Measurements from ENCODE around the gene STAT3.
"Not testable (repeated sequence)": the region's sequence is repeated elsewhere in the genome, so short reads cannot be mapped to it uniquely, and the experiment has no call there.

STAT3 gene

DNA sequence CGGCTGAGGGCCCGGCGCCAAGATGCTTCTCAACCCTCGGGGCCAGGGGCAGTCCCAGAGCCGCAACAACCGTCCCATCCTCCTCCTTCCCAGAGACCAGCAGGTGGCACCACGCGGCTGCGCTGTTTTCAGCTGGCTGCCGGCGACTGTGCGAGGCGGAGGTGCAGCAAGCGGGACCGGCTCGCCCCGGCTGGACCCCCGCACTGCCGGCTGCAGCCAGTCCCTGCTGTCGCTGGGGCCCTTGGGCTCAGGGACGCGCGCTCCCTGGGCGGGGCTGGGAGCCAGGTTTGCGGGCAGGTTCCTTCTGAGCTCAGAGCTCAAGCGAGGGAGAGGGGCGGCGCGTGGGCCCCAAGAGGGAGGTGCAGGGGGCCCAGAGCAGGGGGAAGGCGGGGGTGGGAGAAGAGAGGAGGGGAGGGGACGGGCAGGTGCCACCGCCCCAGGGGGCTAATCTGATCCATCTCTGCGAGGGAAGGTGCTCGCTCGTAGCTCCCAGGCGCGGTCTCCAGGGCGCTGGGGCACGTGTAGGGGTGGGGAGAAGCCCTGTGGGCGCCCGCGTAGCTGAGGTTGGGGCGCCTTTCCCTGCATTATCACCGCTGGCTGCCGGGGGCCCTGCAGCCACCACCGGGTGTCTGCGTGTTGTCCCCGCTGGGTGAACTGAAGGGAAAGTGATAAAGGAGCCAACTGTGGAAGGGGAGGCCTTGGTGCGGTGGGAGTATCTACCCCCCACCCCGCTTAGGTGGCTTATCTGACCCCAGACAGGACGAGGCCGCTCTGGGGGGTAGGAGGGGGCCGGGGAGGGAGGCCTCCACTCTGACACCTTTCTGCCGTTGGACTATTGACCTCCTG lies 75.7 kb downstream of the STAT3 start:
- DNase-seq, result peak; percentile 32

DNA sequence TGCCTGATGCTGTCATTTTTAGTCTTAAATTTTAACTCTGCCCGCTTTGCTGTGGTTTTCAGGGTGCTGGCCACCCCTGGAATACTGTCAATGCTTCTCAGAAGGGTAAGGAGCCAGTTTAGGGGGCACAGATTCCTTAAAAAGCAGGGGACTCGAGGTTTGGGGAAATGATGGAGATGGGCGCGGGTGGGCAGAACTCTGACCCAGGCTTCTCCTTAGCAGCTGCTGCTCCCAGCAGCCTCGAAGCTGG lies 76.3 kb downstream of the STAT3 start:
- DNase-seq, result no peak

DNA sequence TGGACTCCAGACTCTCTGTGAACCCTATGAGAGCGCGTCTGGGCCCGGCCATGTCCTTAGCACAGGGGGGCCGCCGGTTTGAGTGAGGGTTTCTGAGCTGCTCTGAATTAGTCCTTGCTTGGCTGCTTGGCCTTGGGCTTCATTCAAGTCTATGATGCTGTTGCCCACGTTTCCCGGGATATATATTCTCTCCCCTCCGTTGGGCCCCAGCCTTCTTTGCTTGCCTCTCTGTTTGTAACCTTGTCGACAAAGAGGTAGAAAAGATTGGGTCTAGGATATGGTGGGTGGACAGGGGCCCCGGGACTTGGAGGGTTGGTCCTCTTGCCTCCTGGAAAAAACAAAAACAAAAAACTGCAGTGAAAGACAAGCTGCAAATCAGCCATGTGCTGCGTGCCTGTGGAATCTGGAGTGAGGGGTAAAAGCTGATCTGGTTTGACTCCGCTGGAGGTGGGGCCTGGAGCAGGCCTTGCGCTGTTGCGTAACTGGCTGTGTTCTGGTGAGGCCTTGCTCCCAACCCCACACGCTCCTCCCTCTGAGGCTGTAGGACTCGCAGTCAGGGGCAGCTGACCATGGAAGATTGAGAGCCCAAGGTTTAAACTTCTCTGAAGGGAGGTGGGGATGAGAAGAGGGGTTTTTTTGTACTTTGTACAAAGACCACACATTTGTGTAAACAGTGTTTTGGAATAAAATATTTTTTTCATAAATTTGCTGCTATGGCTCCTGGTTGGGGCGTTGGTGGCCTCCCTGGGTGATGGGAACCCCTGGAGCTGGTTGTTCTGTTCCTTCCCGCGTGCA lies 76.8 kb downstream of the STAT3 start:
- DNase-seq, result peak; percentile 75

DNA sequence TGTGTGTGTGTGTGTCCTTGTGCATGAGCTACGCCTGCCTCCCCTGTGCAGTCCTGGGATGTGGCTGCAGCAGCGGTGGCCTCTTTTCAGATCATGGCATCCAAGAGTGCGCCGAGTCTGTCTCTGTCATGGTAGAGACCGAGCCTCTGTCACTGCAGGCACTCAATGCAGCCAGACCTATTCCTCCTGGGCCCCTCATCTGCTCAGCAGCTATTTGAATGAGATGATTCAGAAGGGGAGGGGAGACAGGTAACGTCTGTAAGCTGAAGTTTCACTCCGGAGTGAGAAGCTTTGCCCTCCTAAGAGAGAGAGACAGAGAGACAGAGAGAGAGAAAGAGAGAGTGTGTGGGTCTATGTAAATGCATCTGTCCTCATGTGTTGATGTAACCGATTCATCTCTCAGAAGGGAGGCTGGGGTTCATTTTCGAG lies 77.4 kb downstream of the STAT3 start:
- no peak for DNase-seq

DNA sequence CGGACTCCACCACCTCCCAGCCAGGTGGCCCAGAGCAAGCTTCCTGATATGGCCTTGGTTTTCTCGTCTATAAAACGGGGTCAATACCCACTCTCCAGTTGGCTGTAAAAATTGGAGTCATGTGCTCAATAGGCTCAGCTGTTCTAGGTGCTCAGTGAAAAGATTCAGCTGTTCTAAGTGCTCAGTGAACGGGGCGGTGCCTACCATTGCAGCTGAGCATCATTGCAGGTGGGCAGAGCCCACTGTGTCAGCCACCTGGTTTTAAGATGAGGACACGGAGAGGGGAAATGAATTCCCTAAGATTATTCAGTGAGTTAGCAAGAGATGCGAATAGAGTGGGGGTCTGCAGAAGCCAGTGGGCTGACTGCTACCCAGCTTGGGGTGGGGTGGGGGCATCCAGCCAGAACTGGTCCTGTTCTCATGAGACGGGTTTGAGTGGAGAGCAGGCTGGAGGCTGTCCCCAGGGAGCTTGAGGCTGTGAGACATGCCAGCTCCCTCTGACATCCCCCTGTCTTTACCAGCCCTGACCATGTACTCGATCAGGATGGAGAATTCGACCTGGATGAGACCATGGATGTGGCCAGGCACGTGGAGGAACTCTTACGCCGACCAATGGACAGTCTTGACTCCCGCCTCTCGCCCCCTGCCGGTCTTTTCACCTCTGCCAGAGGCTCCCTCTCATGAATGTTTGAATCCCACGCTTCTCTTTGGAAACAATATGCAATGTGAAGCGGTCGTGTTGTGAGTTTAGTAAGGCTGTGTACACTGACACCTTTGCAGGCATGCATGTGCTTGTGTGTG lies 78.1 kb downstream of the STAT3 start:
- no peak for DNase-seq

DNA sequence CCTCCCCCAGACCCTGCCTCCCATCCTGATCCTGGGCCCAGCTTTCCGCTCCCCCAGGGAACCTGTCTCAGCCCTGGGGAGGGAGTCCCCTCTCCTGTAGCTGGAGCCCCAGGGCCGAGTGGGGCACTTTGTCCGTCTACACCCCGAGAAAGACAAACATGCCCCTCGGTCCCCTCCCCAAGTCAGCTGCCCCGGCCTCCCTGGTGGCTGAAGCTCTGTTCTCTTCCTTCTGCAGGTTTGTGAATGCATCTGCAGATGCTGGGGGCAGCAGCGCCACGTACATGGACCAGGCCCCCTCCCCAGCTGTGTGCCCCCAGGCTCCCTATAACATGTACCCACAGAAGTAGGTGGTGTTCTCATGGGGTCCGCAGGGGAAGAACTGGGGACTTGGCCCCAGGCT lies 79.1 kb downstream of the STAT3 start:
- DNase-seq, result no peak

DNA sequence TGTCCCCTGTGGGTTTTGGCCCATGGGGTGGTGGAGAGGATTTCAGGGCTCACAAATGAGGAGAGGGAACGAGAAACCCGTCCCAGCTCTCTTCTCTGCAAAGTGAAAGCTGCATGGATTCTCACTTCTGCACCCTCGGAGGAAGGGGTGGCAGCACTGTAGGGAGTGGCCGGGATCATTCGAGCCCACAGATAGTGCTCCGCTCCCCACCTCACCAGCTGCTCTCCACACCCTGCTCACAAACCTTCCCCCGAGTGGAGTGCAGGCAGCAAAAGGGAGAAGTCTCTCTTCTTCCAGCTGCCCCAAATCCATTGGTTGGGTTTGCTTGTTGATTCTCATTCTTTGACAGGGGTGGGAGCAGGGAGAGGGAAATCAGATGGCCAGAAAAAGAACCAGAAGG lies 79.8 kb downstream of the STAT3 start:
- no peak for DNase-seq

DNA sequence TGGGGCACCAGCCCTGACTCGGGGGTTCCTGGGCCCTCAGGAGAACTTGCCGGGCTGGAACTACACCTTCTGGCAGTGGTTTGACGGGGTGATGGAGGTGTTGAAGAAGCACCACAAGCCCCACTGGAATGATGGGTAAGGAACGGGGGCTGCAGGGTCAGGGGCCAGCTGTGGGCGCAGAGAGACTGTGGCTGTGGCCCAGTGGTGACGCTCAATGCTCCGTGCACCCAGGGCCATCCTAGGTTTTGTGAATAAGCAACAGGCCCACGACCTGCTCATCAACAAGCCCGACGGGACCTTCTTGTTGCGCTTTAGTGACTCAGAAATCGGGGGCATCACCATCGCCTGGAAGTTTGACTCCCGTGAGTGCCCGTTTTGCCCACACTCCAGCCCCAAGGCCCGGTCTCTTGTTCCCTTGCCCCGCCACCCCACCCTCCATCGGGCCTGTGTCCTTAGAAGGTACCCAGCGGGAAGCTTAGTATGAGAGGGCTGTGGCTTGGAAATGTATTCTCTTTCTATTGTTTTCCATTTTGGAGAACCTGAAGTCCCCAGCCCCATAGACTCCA lies 80.8 kb downstream of the STAT3 start:
- no peak for DNase-seq

DNA sequence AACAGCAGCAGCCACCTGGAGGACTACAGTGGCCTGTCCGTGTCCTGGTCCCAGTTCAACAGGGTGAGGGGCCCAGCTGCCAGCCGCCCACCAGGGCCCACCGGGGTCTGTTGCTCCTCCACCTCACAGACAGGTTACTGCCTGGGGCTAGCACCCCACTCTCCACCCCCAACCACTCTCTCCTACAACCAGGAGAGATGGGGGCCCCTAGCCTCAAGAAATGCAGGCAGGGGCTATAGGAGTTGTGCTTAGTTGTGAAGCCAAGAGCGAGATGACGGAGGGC lies 81.9 kb downstream of the STAT3 start:
- DNase-seq, result no peak

DNA sequence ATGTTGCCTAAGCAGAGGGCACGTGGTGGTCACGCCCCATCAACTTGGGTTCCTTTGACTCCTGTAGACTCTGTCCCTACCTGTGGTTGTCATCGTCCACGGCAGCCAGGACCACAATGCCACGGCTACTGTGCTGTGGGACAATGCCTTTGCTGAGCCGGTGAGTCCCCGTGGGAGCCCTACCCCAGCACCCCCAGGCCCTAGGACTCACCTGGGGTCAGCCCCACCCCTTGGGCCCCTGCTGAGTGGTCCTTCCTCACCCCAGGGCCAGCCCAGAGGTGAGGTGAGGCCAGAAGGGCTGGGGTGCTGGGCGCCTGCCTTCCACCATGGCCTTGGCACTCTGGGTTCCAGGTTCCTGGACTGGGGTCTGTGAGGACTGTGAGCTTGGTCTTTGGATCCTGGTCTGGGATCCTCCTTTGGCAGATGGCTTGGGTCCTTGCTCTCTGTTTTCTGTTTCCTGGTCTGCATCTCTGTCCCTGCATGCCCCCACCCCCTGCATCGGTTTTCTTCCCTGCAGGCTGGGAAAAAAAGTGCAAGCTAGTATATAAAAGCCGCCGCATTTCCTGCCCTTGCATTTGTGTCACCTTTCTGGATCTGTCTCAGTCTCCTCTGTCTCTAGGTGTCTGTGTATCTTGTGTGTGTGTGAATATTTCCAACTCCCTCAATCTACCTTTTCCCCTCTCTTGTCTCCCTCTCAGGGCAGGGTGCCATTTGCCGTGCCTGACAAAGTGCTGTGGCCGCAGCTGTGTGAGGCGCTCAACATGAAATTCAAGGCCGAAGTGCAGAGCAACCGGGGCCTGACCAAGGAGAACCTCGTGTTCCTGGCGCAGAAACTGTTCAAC lies 82.5 kb downstream of the STAT3 start:
- no peak for DNase-seq

DNA sequence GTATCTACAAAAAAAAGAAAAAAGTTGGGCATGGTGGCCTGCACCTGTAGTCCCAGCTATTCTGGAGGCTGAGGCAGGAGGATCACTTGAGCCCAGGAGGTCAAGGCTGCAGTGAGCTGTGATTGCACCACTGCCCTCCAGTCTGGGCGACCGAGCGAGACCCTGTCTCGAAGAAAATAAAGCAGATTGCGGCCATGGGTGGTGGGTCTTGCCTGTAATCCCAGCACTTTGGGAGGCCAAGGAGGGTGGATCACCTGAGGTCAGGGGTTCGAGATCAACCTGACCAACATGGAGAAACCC lies 83.3 kb downstream of the STAT3 start:
- not testable (repeated sequence) for DNase-seq

DNA sequence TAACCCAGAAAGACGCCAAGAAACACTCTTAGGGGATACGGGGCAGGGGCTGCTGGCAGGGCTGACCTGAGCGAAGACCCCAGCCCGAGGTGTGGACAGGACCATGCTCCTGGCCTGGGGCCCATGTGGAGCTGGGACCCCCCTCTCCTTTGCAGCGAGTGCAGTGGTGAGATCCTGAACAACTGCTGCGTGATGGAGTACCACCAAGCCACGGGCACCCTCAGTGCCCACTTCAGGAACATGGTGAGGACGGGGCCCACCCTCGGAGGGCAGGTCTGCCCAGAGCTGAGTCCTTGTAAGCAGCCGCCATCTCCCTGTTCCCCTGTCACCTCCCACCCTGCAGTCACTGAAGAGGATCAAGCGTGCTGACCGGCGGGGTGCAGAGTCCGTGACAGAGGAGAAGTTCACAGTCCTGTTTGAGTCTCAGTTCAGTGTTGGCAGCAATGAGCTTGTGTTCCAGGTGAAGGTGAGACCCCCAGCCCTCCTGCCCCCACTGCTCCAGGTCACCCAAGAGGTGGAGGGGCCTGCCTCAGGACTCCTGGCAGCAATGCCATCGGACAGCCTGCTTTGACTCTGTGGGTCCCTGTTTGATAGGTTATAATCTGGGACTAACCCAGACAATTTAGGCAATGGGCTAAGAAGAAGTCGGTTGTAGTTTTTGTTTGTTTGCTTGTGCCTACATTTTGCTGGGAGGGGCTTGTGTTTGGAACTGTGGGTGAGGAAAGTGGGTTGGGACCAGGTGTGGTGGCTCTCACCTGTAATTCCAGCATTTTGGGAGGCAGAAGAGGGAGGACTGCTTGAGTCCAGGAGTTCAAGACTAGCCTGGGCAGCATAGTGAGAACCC lies 83.8 kb downstream of the STAT3 start:
- DNase-seq, result no peak

DNA sequence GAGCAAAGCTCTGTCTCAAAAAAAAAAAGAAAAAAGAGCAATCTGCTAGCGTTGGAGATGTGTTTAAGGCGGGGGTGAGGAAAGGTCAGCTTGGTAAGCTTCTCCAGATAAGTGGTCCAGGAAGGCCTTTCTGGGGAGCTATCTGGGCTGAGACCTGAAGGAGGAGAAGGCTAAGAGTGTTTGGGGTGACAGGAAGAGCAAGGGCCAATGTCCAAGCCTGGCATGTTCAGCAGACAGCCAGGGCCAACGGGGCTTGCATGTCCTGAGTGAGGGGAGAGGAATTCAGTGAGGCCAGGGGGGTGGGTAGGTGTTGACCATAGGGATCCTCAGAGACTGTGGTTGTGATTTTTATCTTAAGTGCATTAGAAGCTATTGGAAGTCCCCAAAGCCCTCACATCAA lies 84.5 kb downstream of the STAT3 start:
- no peak for DNase-seq

DNA sequence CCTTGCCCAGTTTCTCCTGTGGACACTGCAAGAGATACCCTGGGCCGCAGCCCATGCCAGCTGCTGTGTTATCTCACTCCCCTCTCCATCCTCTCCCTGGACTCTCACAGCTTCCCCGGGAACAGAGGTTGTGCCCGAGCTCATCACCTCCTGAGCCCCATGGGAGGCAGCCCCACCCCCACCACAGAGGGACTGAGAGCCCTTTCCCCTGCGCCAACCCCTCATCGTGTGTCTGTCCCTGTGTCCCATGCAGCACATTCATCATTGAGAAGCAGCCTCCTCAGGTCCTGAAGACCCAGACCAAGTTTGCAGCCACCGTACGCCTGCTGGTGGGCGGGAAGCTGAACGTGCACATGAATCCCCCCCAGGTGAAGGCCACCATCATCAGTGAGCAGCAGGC lies 87.2 kb downstream of the STAT3 start:
- DNase-seq, result no peak

DNA sequence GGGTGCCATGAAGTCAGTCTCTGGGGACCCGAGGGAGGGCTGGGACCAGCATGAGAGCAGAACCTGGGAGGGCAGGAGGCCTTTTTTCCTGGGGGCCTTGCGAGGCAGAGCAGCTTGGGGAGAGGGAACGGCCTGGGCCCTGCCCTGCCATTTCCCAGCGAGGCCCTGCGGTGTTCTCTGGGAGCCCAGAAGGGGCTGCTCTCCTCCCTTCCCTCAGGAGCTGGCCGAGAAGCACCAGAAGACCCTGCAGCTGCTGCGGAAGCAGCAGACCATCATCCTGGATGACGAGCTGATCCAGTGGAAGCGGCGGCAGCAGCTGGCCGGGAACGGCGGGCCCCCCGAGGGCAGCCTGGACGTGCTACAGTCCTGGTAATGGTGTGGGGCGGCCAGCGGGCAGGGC lies 88.3 kb downstream of the STAT3 start:
- DNase-seq, result not testable (repeated sequence)

DNA sequence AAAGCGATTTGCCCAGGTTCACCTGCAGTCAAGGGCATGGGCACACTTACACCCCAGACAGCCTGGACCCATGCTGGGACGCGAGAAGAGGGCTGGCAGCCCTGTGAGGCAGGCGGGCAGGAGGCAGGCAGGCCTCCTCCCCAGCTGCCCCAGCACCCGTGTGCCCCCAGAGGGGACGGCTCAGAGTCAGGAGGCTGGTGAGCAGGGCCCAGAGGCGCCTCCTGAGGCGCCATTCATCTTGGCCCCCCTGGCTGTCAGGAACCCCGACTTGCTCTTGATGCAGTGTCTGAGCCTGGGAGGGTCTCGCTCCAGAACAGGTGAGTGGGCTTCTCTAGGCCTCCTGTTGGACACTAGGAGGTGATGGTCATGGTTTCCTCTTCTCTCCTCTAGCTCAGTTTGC lies 88.9 kb downstream of the STAT3 start:
- DNase-seq, result not testable (repeated sequence)

DNA sequence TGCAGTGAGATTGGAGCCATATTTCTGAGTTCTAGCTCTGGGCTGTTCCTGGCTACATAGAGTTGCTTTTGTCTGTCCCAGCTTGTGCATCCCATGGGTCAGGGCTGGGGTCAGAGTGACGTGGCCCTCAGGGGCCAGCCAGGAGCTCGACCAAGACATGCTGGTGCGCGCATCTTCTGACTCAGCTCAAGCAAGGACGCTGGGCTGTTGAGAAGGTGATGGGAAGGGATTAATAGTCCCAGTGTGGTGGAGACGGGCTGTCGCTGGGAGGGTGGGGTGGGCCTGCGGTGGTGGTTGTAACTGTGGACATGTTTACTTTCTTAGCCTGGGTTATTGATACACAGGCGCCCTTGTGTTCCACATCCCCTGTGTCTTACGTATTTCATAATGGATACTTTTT lies 90.5 kb downstream of the STAT3 start:
- DNase-seq, result not testable (repeated sequence)

DNA sequence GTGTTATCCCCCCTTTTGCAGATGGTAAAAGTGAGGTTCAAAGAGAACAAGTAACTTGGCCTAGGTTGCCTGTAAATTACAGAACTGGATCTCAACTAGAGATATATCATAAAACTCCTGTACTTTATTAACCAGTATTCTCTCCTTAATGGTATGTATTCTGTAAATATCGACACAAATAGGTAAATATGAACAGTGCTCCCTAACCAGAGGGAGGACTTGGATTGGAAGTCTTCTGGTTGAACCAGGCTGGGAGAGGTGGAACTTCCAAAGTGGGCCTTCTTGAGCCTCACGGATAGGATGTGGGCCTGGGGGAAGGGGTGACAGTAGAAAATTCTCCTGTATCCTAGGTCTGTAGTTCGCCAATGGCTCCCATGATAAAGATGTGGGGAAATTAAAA lies 92.2 kb downstream of the STAT3 start:
- DNase-seq, result no peak

DNA sequence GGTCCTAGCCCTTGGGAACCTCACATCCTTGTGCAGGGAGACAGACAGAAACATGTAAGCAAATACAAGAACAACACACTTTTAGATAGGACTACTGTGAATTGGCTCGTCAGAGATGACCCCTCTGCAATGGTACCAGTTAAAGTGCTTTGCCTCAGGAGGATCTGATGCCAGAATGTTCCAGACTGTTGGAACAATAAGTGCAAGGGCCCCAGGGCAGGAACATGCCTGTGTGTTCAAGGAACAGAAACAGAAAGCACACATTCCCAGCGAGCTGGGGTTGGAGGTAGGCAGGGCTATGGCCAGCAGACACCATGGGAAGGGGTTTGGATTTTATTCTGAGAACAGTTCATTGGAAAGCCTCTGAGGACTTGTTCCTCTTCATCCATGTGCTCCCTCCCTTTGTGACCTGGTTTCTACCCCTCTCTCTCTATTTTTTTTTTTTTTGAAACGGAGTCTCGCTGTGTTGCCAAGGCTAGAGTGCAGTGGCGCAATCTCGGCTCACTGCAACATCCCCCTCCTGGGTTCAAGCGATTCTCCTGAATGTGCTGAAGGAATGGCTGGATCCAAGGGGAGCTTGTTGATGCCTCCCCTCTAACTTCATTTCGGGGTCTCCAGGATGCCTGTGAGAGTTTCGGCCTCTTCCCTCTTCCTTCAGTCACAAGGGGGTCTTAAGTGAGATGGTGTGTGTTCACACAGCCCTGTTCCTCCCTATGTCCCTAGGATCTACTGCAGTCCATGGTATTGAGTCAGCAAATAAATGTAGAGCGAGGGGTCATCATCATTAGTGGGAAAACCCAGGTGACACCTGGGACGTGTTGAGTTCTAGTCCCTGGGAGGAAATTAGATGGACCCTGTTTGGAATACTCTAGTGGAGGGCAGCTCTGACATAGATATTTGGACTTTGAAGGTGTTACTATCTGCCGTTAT lies 93.5 kb downstream of the STAT3 start:
- DNase-seq, result no peak

DNA sequence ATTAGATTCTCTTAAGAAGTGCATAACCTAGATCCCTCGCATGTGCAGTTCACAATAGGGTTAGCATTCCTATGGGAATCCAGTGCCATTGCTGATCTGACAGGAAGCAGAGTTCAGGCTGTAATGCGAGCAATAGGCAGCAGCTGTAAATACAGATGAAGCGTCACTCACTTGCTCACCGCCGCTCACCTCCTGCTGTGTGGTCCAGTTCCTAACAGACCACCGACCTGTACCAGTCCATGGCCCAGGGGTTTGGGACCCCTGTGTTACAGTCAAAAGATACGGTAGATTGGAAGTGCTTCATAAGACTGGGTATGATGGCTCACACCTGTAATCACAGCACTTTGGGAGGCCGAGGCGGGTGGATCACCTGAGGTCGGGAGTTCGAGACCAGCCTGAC lies 97.1 kb downstream of the STAT3 start:
- no peak for DNase-seq

DNA sequence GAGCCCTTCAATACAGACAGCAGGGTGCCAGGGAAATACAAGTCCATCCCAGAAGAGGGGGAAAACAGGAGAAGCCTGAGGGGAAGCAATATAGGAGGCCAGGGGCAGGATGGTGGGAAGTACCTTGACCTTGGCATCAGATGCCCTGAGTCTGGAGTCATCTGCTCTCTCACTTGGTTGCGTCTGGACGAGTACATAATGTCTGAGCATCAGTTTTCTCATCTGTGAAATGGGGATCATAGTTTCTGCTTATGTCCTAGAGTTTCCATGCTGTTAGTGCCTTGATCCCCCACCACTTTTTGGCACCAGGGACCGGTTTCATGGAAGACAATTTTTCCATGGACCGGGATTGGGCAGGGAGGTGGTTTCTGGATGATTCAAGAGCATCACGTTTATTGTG lies 97.7 kb downstream of the STAT3 start:
- no peak for DNase-seq
